SH-SY5Y (cell line): Measurements from ENCODE around the gene CTCFL.

Experiments used
- GATA2 ChIP-seq: IDR thresholded peaks from 2 replicates; pipeline ENCODE4 v1.6.1; 2011; ENCODE audit warnings: mild to moderate bottlenecking, low read depth, low read length
- GATA3 ChIP-seq: IDR thresholded peaks from 2 replicates; pipeline ENCODE4 v1.6.1; 2011; ENCODE audit warnings: low read depth, mild to moderate bottlenecking, low read length, moderate library complexity

GRCh38 chr20:57479196-57479595 lies 45.7 kb downstream of the CTCFL start:
- no peak for TF ChIP-seq GATA2
- no peak for TF ChIP-seq GATA3
